Activated CD4-positive, alpha-beta T cell treated with anti-CD3 and anti-CD28 coated beads for 36 hours (primary cell): ENCODE data around the gene AP1S1. TPM values are rescaled to one million over a fixed set of nuclear protein-coding genes. Genes with fewer than 3 reads are reported as not detected.

Experiments used
- ATAC-seq: fragments of 200-7000 bp; cut with Tn5 transposase; one replicate; pipeline ENCODE4 v1.10.0; 2021; ENCODE audit warnings: mild to moderate bottlenecking, moderate library complexity
- CTCF ChIA-PET: fragments of 350-600 bp; sonication (Branson Sonifier 250); formaldehyde crosslinking; loops from one replicate; lab custom pipeline; 2021; ENCODE audit warnings: antibody characterized with exemption; lab: Charles Lee
- POLR2A ChIA-PET: fragments of 350-600 bp; sonication (Branson Sonifier 250); formaldehyde crosslinking; loops from one replicate; lab custom pipeline; 2021; ENCODE audit warnings: antibody characterized with exemption, inconsistent platforms; lab: Charles Lee
- DNase-seq: peaks from one replicate; pipeline ENCODE4 v3.0.0-alpha.2; 2020
- H3K27ac Mint-ChIP-seq: one replicate; pipeline ENCODE4 v1.8.0; 2021; ENCODE audit warnings: mixed read lengths
- H3K27me3 Mint-ChIP-seq: one replicate; pipeline ENCODE4 v1.8.0; 2021; ENCODE audit warnings: mixed read lengths
- H3K36me3 Mint-ChIP-seq: one replicate; pipeline ENCODE4 v1.8.0; 2021; ENCODE audit warnings: low read depth, mixed read lengths
- H3K4me1 Mint-ChIP-seq: one replicate; pipeline ENCODE4 v1.8.0; 2021; ENCODE audit warnings: mixed read lengths
- H3K4me3 Mint-ChIP-seq: one replicate; pipeline ENCODE4 v1.8.0; 2021; ENCODE audit warnings: mild to moderate bottlenecking, moderate library complexity, mixed read lengths
- H3K9me3 Mint-ChIP-seq: one replicate; pipeline ENCODE4 v1.8.0; 2021; ENCODE audit warnings: low read depth, mixed read lengths
- intact Hi-C, 2 experiments: fragments of 100-400 bp; cut with DNase I in 1 of 2; cut with micrococcal nuclease in 1 of 2; formaldehyde crosslinking; loops; one replicate each; pipeline versions ENCODE4 v1.14.2 to v1.15.1; 2022 to 2024; cut with DNase I, micrococcal nuclease
- total RNA-seq, 2 experiments: library from RNA; stranded (reverse); gene quantifications; one replicate each; pipeline ENCODE4 v1.2.3, GENCODE V29; 2021

AP1S1 gene
- total RNA-seq, 2 experiments from 2014 or later: 33.7 to 43.0 TPM

- Mint-ChIP-seq H3K9me3 (no peaks in the 10 kb centered on the region), H3K4me1 (peaks cover 19% of the 10 kb centered on the region), H3K36me3 (peaks cover 36% of the 10 kb centered on the region), H3K4me3 (no peak overlapping the region), H3K27me3 (peaks cover 11% of the 10 kb centered on the region), H3K27ac (no peak overlapping the region)
- peak; percentile 17 for ATAC-seq
- no peak for DNase-seq
- ChIA-PET POLR2A (interaction anchor here (0.6 kb wide), 1 partner anchor 19 kb away, joined by 3 read pairs; no protein-coding TSS in a partner anchor), CTCF (interaction anchor here (0.6 to 1.8 kb wide), 4 partner anchors 12 to 267 kb away, joined by 3 to 7 read pairs (median 4); no protein-coding TSS in a partner anchor)
- intact Hi-C loops: loop anchor here in 1 of 2 experiments (10.0 kb wide), 1 partner anchor 655 kb away; the partner anchor contains the start of gene CUX1
Measured at GRCh38 chr7:101159696-101160674, 5.7 kb downstream of the AP1S1 start.

GRCh38 chr7:101160910-101161309 lies 6.6 kb downstream of the AP1S1 start:
- DNase-seq: no peak
- Mint-ChIP-seq H3K27me3 (peaks cover 18% of the 10 kb centered on the region), H3K9me3 (no peaks in the 10 kb centered on the region), H3K27ac (no peak overlapping the region), H3K4me1 (peaks cover 20% of the 10 kb centered on the region), H3K4me3 (no peak overlapping the region), H3K36me3 (peaks cover 36% of the 10 kb centered on the region)
- intact Hi-C loops: loop anchor here in 1 of 2 experiments (10.0 kb wide), 1 partner anchor 654 kb away; the partner anchor contains the start of gene CUX1
- no peak for ATAC-seq
- CTCF ChIA-PET: interaction anchor here (0.9 to 1.2 kb wide), 2 partner anchors 10 to 17 kb away, joined by 3 to 7 read pairs; no protein-coding TSS in a partner anchor
- POLR2A ChIA-PET: interaction anchor here (0.6 kb wide), 1 partner anchor 20 kb away, joined by 3 read pairs; no protein-coding TSS in a partner anchor

GRCh38 chr7:101161692-101162471 lies 7.6 kb downstream of the AP1S1 start:
- ATAC-seq: no peak
- peaks cover 28% of the 10 kb centered on the region for H3K4me1 Mint-ChIP-seq

GRCh38 chr7:101162551-101163278 lies 8.4 kb downstream of the AP1S1 start:
- Mint-ChIP-seq H3K27me3 (peaks cover 35% of the 10 kb centered on the region), H3K9me3 (no peaks in the 10 kb centered on the region), H3K27ac (no peak overlapping the region), H3K36me3 (peaks cover 28% of the 10 kb centered on the region), H3K4me3 (peak overlapping the region; percentile 41), H3K4me1 (peaks cover 36% of the 10 kb centered on the region)
- DNase-seq (peak; percentile 51), ATAC-seq (no peak)
- ChIA-PET POLR2A (interaction anchor here (0.8 kb wide), 1 partner anchor 81 kb away, joined by 4 read pairs; no protein-coding TSS in a partner anchor), CTCF (interaction anchor here (0.8 to 1.0 kb wide), 2 partner anchors 19 to 30 kb away, joined by 3 read pairs; no protein-coding TSS in a partner anchor)
- intact Hi-C loops: loop anchor here in 1 of 2 experiments (1.0 to 10.0 kb wide), 2 partner anchors 8 to 652 kb away; partner anchors contain the start of genes AP1S1 and CUX1

More at GRCh38 chr7:101161692-101162471, 7.6 kb downstream of the AP1S1 start:
- CTCF ChIA-PET: interaction anchor here (0.9 kb wide), 1 partner anchor 9 kb away, joined by 3 read pairs; no protein-coding TSS in a partner anchor
- Mint-ChIP-seq H3K4me3 (peak overlapping the region; percentile 41), H3K27me3 (peaks cover 26% of the 10 kb centered on the region), H3K9me3 (no peaks in the 10 kb centered on the region), H3K36me3 (peaks cover 35% of the 10 kb centered on the region), H3K27ac (no peak overlapping the region)
- POLR2A ChIA-PET: no interaction called here
- no peak for DNase-seq
- intact Hi-C loops: loop anchor here in 1 of 2 experiments (10.0 kb wide), 1 partner anchor 653 kb away; the partner anchor contains the start of gene CUX1

GRCh38 chr7:101163279-101164070 lies 9.2 kb downstream of the AP1S1 start:
- Mint-ChIP-seq H3K27ac (no peak overlapping the region), H3K9me3 (no peaks in the 10 kb centered on the region), H3K27me3 (peaks cover 39% of the 10 kb centered on the region), H3K4me1 (peaks cover 41% of the 10 kb centered on the region), H3K4me3 (peak overlapping the region; percentile 54), H3K36me3 (peaks cover 24% of the 10 kb centered on the region)
- POLR2A ChIA-PET: interaction anchor here (0.8 kb wide), 1 partner anchor 81 kb away, joined by 4 read pairs; no protein-coding TSS in a partner anchor
- no peak for ATAC-seq
- intact Hi-C loops: loop anchor here in 1 of 2 experiments (1.0 to 10.0 kb wide), 2 partner anchors 9 to 651 kb away; partner anchors contain the start of genes AP1S1 and CUX1
- DNase-seq: peak; percentile 46
- CTCF ChIA-PET: interaction anchor here (0.8 to 1.0 kb wide), 2 partner anchors 19 to 29 kb away, joined by 3 read pairs; no protein-coding TSS in a partner anchor

GRCh38 chr7:101164071-101164840 lies 10.0 kb downstream of the AP1S1 start:
- no peak for ATAC-seq
- H3K27me3 Mint-ChIP-seq: peaks cover 44% of the 10 kb centered on the region
- ChIA-PET POLR2A (no interaction called here), CTCF (no interaction called here)
- peaks cover 47% of the 10 kb centered on the region for H3K4me1 Mint-ChIP-seq
- H3K36me3 Mint-ChIP-seq: peaks cover 16% of the 10 kb centered on the region
- DNase-seq: peak; percentile 42
- no peak overlapping the region for H3K27ac Mint-ChIP-seq
- intact Hi-C loops: loop anchor here in 1 of 2 experiments (10.0 kb wide), 1 partner anchor 651 kb away; the partner anchor contains the start of gene CUX1
- no peak overlapping the region for H3K4me3 Mint-ChIP-seq
- no peaks in the 10 kb centered on the region for H3K9me3 Mint-ChIP-seq

- peak; percentile 79 for ATAC-seq
- CTCF ChIA-PET: interaction anchor here (0.6 to 1.5 kb wide), 11 partner anchors 8 to 1741 kb away, joined by 3 to 8 read pairs (median 3); no protein-coding TSS in a partner anchor
- Mint-ChIP-seq H3K9me3 (no peaks in the 10 kb centered on the region), H3K27ac (peak within 1 kb of the TSS; percentile 38), H3K36me3 (peaks cover 5% of the 10 kb centered on the region), H3K27me3 (peaks cover 52% of the 10 kb centered on the region), H3K4me1 (peaks cover 57% of the 10 kb centered on the region), H3K4me3 (peak within 1 kb of the TSS; percentile 66)
- POLR2A ChIA-PET: interaction anchor here (0.6 to 1.3 kb wide), 4 partner anchors 9 to 1300 kb away, joined by 3 to 5 read pairs (median 4); partner anchors contain the start of gene TRIM56
- intact Hi-C loops: loop anchor here in 1 of 2 experiments (5.0 to 10.0 kb wide), 2 partner anchors 278 to 649 kb away; partner anchors contain the start of genes CUX1 and UFSP1
- DNase-seq: peak; percentile 97
Measured at GRCh38 chr7:101165075-101165957, 11.0 kb downstream of the AP1S1 start, which contains the start of gene VGF. Gene VGF (minus strand): TSS chr7:101165569. CDS start chr7:101164843, 726 bp downstream.
